Activated T-cell treated with anti-CD3 and anti-CD28 coated beads for 4 hours (primary cell): ENCODE measurements around the gene PITPNM1.

Experiments used
- DNase-seq: peaks from one replicate; pipeline ENCODE4 v3.0.0-alpha.2; 2020

Gene PITPNM1

GRCh38 chr11:67463680-67464410, 41.3 kb downstream of the PITPNM1 start:
- DNase-seq: no peak

GRCh38 chr11:67463186-67463585, 42.0 kb downstream of the PITPNM1 start:
- no peak for DNase-seq

GRCh38 chr11:67458266-67458665, 46.9 kb downstream of the PITPNM1 start:
- DNase-seq: no peak

- no peak for DNase-seq
Observed at GRCh38 chr11:67457453-67457852, 47.7 kb downstream of the PITPNM1 start.

GRCh38 chr11:67456068-67456705, 49.0 kb downstream of the PITPNM1 start:
- DNase-seq: no peak

- DNase-seq: no peak
Observed at GRCh38 chr11:67455054-67455453, 50.1 kb downstream of the PITPNM1 start, which contains the start of gene CABP4. TSS of gene CABP4 (plus strand) at chr11:67455354. CDS start at chr11:67455424, 70 bp downstream.

- no peak for DNase-seq
Observed at GRCh38 chr11:67453816-67454732, 51.1 kb downstream of the PITPNM1 start.

GRCh38 chr11:67452141-67452952, 52.8 kb downstream of the PITPNM1 start, which contains the start of gene GPR152:
TSS of gene GPR152 (minus strand) at chr11:67452729. CDS start at chr11:67452724, 5 bp downstream.
- no peak for DNase-seq

- DNase-seq: no peak
Observed at GRCh38 chr11:67451658-67451976, 53.5 kb downstream of the PITPNM1 start.

- DNase-seq: no peak
Observed at GRCh38 chr11:67450796-67451657, 54.1 kb downstream of the PITPNM1 start.

- DNase-seq: no peak
Observed at GRCh38 chr11:67449116-67449844, 55.9 kb downstream of the PITPNM1 start.

GRCh38 chr11:67448220-67448609, 56.9 kb downstream of the PITPNM1 start:
- DNase-seq: no peak

- no peak for DNase-seq
Observed at GRCh38 chr11:67445515-67445914, 59.6 kb downstream of the PITPNM1 start.

- no peak for DNase-seq
Observed at GRCh38 chr11:67442504-67443404, 62.4 kb downstream of the PITPNM1 start.
